Common myeloid progenitor, CD34-positive (primary cell): ENCODE results near the gene TRAPPC2.
"Not testable (repeated sequence)": the region's sequence is repeated elsewhere in the genome, so short reads cannot be mapped to it uniquely, and the experiment has no call there.

ENCODE experiments used
- CTCF ChIA-PET: fragments of 350-600 bp; sonication (Branson Sonifier 250); formaldehyde crosslinking; loops from one replicate; lab custom pipeline; 2021; ENCODE audit warnings: antibody characterized with exemption; lab: Charles Lee
- POLR2A ChIA-PET: fragments of 350-600 bp; sonication (Branson Sonifier 250); formaldehyde crosslinking; loops from one replicate; lab custom pipeline; 2021; ENCODE audit warnings: antibody characterized with exemption; lab: Charles Lee
- DNase-seq, 3 donors: peaks; one replicate each; pipeline versions ENCODE4 v3.0.0 to v3.0.0-alpha.2; 2013
- H3K27ac ChIP-seq, 2 experiments: 1 replicate in 1 of 2; 2 replicates in 1 of 2; pipeline ENCODE4 v1.7.0; 2013; ENCODE audit warnings: inconsistent platforms in 2 of 2, low read length in 2 of 2, mild to moderate bottlenecking in 2 of 2, low read depth in 1 of 2, moderate library complexity in 1 of 2; ENCODE audit not compliant: severe bottlenecking in 2 of 2, insufficient read depth in 1 of 2, poor library complexity in 1 of 2
- H3K27me3 ChIP-seq, 5 experiments: replicated peaks in 2 of 5; 1 replicate in 3 of 5; 2 replicates in 2 of 5; pipeline versions ENCODE4 v1.6.1 to v1.7.0; 2013; ENCODE audit warnings: low read length in 4 of 5, mild to moderate bottlenecking in 2 of 5, moderate library complexity in 2 of 5, inconsistent platforms in 1 of 5; ENCODE audit not compliant: insufficient read depth in 5 of 5, control insufficient read depth in 4 of 5
- H3K36me3 ChIP-seq, 4 experiments: 1 replicate in 2 of 4; 2 replicates in 2 of 4; pipeline versions ENCODE4 v1.6.1 to v1.7.0; 2013; ENCODE audit warnings: low read length in 3 of 4, control low read depth in 1 of 4, mild to moderate bottlenecking in 1 of 4; ENCODE audit not compliant: control insufficient read depth in 4 of 4, insufficient read depth in 4 of 4
- H3K4me1 ChIP-seq, 4 experiments: 1 replicate in 3 of 4; 2 replicates in 1 of 4; pipeline versions ENCODE4 v1.6.1 to v1.7.1; 2013; ENCODE audit warnings: low read length in 3 of 4, mild to moderate bottlenecking in 3 of 4, control low read depth in 1 of 4, inconsistent platforms in 1 of 4, moderate library complexity in 1 of 4; ENCODE audit not compliant: control insufficient read depth in 4 of 4, insufficient read depth in 4 of 4; ENCODE audit errors: control extremely low read depth in 1 of 4
- H3K4me3 ChIP-seq, 7 experiments: 1 replicate in 4 of 7; 2 replicates in 3 of 7; pipeline versions ENCODE4 v1.5.1 to v1.7.0; 2013; ENCODE audit warnings: mild to moderate bottlenecking in 7 of 7, low read length in 6 of 7, moderate library complexity in 6 of 7, inconsistent platforms in 2 of 7, low read depth in 2 of 7, control low read depth in 1 of 7; ENCODE audit not compliant: insufficient read depth in 4 of 7, control insufficient read depth in 1 of 7; ENCODE audit errors: extremely low read depth in 1 of 7
- H3K9me3 ChIP-seq, 5 experiments: 1 replicate in 4 of 5; 2 replicates in 1 of 5; pipeline versions ENCODE4 v1.6.1 to v1.7.1; 2013; ENCODE audit warnings: low read length in 4 of 5, mild to moderate bottlenecking in 2 of 5, inconsistent platforms in 1 of 5, low read depth in 1 of 5, moderate library complexity in 1 of 5; ENCODE audit not compliant: control insufficient read depth in 4 of 5, insufficient read depth in 2 of 5; ENCODE audit errors: control extremely low read depth in 1 of 5
- WGBS: methylation state at CpG from one replicate; pipeline ENCODE4 v1.1.5; 2013; ENCODE audit not compliant: insufficient coverage; 5-methylcytosine and 5-hydroxymethylcytosine counted together

TRAPPC2 gene

GRCh38 chrX:13687203-13687602, 47.2 kb downstream of the TRAPPC2 start:
- H3K27me3 ChIP-seq: peaks cover 0 to 22% (median 0%) of the 10 kb centered on the region in 5 experiments
- H3K9me3 ChIP-seq: no peaks in the 10 kb centered on the region
- CTCF ChIA-PET: interaction anchor here (0.6 kb wide), 1 partner anchor 26 kb away, joined by 3 read pairs; no protein-coding TSS in a partner anchor
- POLR2A ChIA-PET: no interaction called here
- H3K36me3 ChIP-seq: no peaks in the 10 kb centered on the region
- no peak for DNase-seq
- WGBS: 60% methylated on average over 1 of the region's 1 CpG
- no peak overlapping the region for H3K27ac ChIP-seq
- H3K4me1 ChIP-seq: peaks cover 2 to 17% (median 6%) of the 10 kb centered on the region in 4 experiments
- H3K4me3 ChIP-seq: no peak overlapping the region

- Histone ChIP-seq H3K4me3 (no peak overlapping the region), H3K27ac (no peak overlapping the region), H3K27me3 (peaks cover 0 to 22% (median 0%) of the 10 kb centered on the region in 5 experiments), H3K4me1 (peaks cover 0 to 8% (median 4%) of the 10 kb centered on the region in 4 experiments), H3K36me3 (no peaks in the 10 kb centered on the region), H3K9me3 (no peaks in the 10 kb centered on the region)
- POLR2A ChIA-PET: no interaction called here
- CTCF ChIA-PET: no interaction called here
- no peak for DNase-seq
- WGBS: 79% methylated on average over 1 of the region's 3 CpGs
Observed at GRCh38 chrX:13685126-13685763, 49.2 kb downstream of the TRAPPC2 start.

- no CpG with 5 or more reads among the region's 4 CpGs for WGBS
- Histone ChIP-seq H3K4me3 (no peak overlapping the region), H3K27ac (no peak overlapping the region), H3K27me3 (peaks cover 0 to 13% (median 0%) of the 10 kb centered on the region in 5 experiments), H3K9me3 (no peaks in the 10 kb centered on the region), H3K36me3 (no peaks in the 10 kb centered on the region), H3K4me1 (peaks cover 0 to 4% (median 0%) of the 10 kb centered on the region in 4 experiments)
- DNase-seq: no peak
- CTCF ChIA-PET: no interaction called here
- POLR2A ChIA-PET: interaction anchor here (0.5 to 0.7 kb wide), 2 partner anchors 11 to 761 kb away, joined by 3 read pairs; no protein-coding TSS in a partner anchor
Observed at GRCh38 chrX:13684361-13684760, 50.1 kb downstream of the TRAPPC2 start.

GRCh38 chrX:13681595-13681994, 52.8 kb downstream of the TRAPPC2 start:
- 80% methylated on average over 1 of the region's 7 CpGs for WGBS
- H3K27ac ChIP-seq: no peak overlapping the region
- CTCF ChIA-PET: no interaction called here
- no peak for DNase-seq
- POLR2A ChIA-PET: no interaction called here
- no peaks in the 10 kb centered on the region for H3K36me3 ChIP-seq
- no peaks in the 10 kb centered on the region for H3K27me3 ChIP-seq
- no peak overlapping the region for H3K4me3 ChIP-seq
- H3K9me3 ChIP-seq: no peaks in the 10 kb centered on the region
- H3K4me1 ChIP-seq: no peaks in the 10 kb centered on the region

GRCh38 chrX:13679700-13680099, 54.7 kb downstream of the TRAPPC2 start:
- H3K27me3 ChIP-seq, H3K4me3 ChIP-seq, CTCF ChIA-PET, DNase-seq, H3K36me3 ChIP-seq, H3K4me1 ChIP-seq, H3K9me3 ChIP-seq, H3K27ac ChIP-seq, POLR2A ChIA-PET: not testable (repeated sequence)
- WGBS: 93% methylated on average over 2 of the region's 4 CpGs

GRCh38 chrX:13676885-13677284, 57.5 kb downstream of the TRAPPC2 start:
- Histone ChIP-seq H3K27ac (no peak overlapping the region), H3K4me1 (no peaks in the 10 kb centered on the region), H3K27me3 (no peaks in the 10 kb centered on the region), H3K9me3 (no peaks in the 10 kb centered on the region), H3K4me3 (no peak overlapping the region), H3K36me3 (no peaks in the 10 kb centered on the region)
- POLR2A ChIA-PET: no interaction called here
- DNase-seq: no peak
- CTCF ChIA-PET: interaction anchor here (1.5 kb wide), 1 partner anchor 21 kb away, joined by 6 read pairs; no protein-coding TSS in a partner anchor

GRCh38 chrX:13673016-13673415, 61.4 kb downstream of the TRAPPC2 start:
- Histone ChIP-seq H3K27me3 (no peaks in the 10 kb centered on the region), H3K4me3 (no peak overlapping the region), H3K9me3 (no peaks in the 10 kb centered on the region), H3K27ac (no peak overlapping the region), H3K4me1 (peaks cover 0 to 4% (median 0%) of the 10 kb centered on the region in 4 experiments), H3K36me3 (no peaks in the 10 kb centered on the region)
- POLR2A ChIA-PET: interaction anchor here (0.6 kb wide), 1 partner anchor 11 kb away, joined by 3 read pairs; no protein-coding TSS in a partner anchor
- CTCF ChIA-PET: interaction anchor here (0.6 kb wide), 1 partner anchor 67 kb away, joined by 4 read pairs; no protein-coding TSS in a partner anchor
- no peak for DNase-seq
